Erythroblast (primary cell): ENCODE measurements around the gene CCDC87.

ENCODE experiments used
- GATA1 ChIP-seq: IDR thresholded peaks from 2 replicates; pipeline ENCODE4 v1.6.1; 2011; ENCODE audit warnings: low read depth, mild to moderate bottlenecking, control low read depth, low read length, moderate library complexity
- POLR2A ChIP-seq: IDR thresholded peaks from 2 replicates; pipeline ENCODE4 v1.6.1; 2011; ENCODE audit warnings: mild to moderate bottlenecking, low read length

DNA sequence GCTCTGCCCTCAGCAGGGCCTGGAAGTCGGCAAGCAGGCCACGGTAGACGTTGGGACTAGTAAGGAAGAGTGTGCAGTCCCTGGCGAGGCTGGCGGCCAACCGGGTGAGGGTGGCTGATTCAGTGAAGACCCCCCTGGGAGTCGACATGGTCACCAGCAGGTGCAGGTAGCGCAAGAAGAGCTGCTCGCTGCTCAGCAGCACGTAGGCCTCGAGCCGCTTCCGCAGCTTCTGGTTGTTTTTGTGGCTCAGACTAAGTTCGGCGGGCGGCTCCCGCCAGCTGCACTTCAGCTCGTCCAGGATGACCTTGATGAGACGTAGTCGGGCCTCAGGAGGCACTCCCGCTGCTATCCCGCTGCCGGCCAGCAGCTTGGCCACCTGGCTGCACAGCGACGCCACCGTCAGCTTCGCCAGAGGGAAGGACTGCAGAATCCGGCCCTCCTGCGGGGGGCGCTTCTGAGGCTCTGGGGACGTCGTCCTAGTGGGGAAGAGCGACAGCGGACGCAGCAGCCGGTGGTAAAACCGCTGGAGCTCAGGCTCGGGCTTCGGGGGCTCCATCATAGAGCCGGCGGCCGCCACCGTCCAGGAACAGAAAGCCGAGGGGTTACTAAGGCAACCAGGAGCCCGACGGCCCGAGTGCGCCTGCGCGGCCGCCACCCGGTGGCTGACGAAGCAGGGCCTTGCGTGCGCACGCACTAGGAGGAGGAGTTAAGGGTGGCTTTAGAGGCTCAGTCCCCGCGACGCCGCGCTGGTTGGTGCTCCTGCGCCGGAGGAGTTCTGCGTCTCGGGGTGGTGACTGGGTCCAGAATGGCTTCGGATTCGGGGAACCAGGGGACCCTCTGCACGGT lies at the start of gene CCDC87, which contains the start of gene CCS:
- TF ChIP-seq POLR2A (peak; percentile 98), GATA1 (no peak)
